HL-60 (cell line): Measurements from ENCODE around the gene SCAANT1.

ENCODE experiments used
- DNase-seq, 2 experiments: peaks; one replicate each; pipeline ENCODE4 v3.0.0-alpha.2; 2010 to 2020; ENCODE audit warnings: low read depth in 1 of 2, low spot score in 1 of 2
- H3K27ac ChIP-seq: fragments of 250-450 bp; sonication (Bioruptor Pico); replicated peaks from 2 replicates; pipeline ENCODE4 v1.5.1; 2020; ENCODE audit warnings: mild to moderate bottlenecking, moderate library complexity
- H3K27me3 ChIP-seq: fragments of 250-450 bp; sonication (Bioruptor Pico); 2 replicates; pipeline ENCODE4 v1.5.1; 2021; ENCODE audit warnings: mild to moderate bottlenecking, moderate library complexity; ENCODE audit not compliant: insufficient read depth, poor library complexity, severe bottlenecking
- H3K4me3 ChIP-seq: replicated peaks from 2 replicates; pipeline ENCODE4 v1.5.1; 2011; ENCODE audit warnings: mild to moderate bottlenecking, control low read depth, low read length; ENCODE audit not compliant: insufficient read depth
- CTCF ChIP-seq: IDR thresholded peaks from one replicate; pipeline ENCODE4 v1.5.1; 2011; ENCODE audit warnings: low read length, control low read depth, inconsistent platforms; ENCODE audit not compliant: insufficient read depth
- GABPA ChIP-seq: IDR thresholded peaks from 2 replicates; pipeline ENCODE4 v1.6.1; 2012; ENCODE audit warnings: low read depth
- POLR2AphosphoS5 ChIP-seq: IDR thresholded peaks from 2 replicates; pipeline ENCODE4 v1.6.1; 2012; ENCODE audit warnings: low read depth
- SPI1 ChIP-seq: IDR thresholded peaks from 2 replicates; pipeline ENCODE4 v1.6.1; 2012; ENCODE audit warnings: low read depth, mild to moderate bottlenecking, borderline replicate concordance
- TF ChIP-seq, protein P1 (sequence below): IDR thresholded peaks from 2 replicates; pipeline ENCODE4 v1.6.1; 2012; ENCODE audit warnings: low read depth; ENCODE audit not compliant: insufficient replicate concordance

The SCAANT1 gene

GRCh38 chr3:63870615-63871005 lies 41.6 kb downstream of the SCAANT1 start:
- TF ChIP-seq, protein P1, sequence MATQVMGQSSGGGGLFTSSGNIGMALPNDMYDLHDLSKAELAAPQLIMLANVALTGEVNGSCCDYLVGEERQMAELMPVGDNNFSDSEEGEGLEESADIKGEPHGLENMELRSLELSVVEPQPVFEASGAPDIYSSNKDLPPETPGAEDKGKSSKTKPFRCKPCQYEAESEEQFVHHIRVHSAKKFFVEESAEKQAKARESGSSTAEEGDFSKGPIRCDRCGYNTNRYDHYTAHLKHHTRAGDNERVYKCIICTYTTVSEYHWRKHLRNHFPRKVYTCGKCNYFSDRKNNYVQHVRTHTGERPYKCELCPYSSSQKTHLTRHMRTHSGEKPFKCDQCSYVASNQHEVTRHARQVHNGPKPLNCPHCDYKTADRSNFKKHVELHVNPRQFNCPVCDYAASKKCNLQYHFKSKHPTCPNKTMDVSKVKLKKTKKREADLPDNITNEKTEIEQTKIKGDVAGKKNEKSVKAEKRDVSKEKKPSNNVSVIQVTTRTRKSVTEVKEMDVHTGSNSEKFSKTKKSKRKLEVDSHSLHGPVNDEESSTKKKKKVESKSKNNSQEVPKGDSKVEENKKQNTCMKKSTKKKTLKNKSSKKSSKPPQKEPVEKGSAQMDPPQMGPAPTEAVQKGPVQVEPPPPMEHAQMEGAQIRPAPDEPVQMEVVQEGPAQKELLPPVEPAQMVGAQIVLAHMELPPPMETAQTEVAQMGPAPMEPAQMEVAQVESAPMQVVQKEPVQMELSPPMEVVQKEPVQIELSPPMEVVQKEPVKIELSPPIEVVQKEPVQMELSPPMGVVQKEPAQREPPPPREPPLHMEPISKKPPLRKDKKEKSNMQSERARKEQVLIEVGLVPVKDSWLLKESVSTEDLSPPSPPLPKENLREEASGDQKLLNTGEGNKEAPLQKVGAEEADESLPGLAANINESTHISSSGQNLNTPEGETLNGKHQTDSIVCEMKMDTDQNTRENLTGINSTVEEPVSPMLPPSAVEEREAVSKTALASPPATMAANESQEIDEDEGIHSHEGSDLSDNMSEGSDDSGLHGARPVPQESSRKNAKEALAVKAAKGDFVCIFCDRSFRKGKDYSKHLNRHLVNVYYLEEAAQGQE = no peak
- TF ChIP-seq SPI1 = no peak
- TF ChIP-seq POLR2AphosphoS5 = no peak
- TF ChIP-seq CTCF = no peak
- no peak for TF ChIP-seq GABPA
- DNase-seq = no peak
- H3K4me3 ChIP-seq = no peak overlapping the region

GRCh38 chr3:63869940-63870614 lies 42.1 kb downstream of the SCAANT1 start:
- no peak for DNase-seq
- TF ChIP-seq GABPA = no peak
- no peak for TF ChIP-seq SPI1
- no peak for TF ChIP-seq CTCF
- Histone ChIP-seq H3K27ac (no peak overlapping the region), H3K4me3 (no peak overlapping the region), H3K27me3 (no peaks in the 10 kb centered on the region)

More at GRCh38 chr3:63870615-63871005, 41.6 kb downstream of the SCAANT1 start:
- Histone ChIP-seq H3K27me3 (no peaks in the 10 kb centered on the region), H3K27ac (no peak overlapping the region)

- no peak overlapping the region for H3K4me3 ChIP-seq
- no peak for TF ChIP-seq CTCF
- no peak for TF ChIP-seq SPI1
- TF ChIP-seq POLR2AphosphoS5 = no peak
- TF ChIP-seq, protein P1 = no peak
- H3K27me3 ChIP-seq = no peaks in the 10 kb centered on the region
- no peak overlapping the region for H3K27ac ChIP-seq
- DNase-seq = no peak
These were observed 45.0 kb downstream of the SCAANT1 start for GRCh38 chr3:63867225-63867624.

- H3K27me3 ChIP-seq = no peaks in the 10 kb centered on the region
- H3K27ac ChIP-seq = peak overlapping the region; percentile 91
- H3K4me3 ChIP-seq = peak overlapping the region; percentile 72
- TF ChIP-seq, protein P1 = no peak
- TF ChIP-seq GABPA = no peak
- DNase-seq = no peak
These were observed 47.2 kb downstream of the SCAANT1 start for GRCh38 chr3:63864965-63865327.
